Endothelial cell (in vitro differentiated cells): ENCODE results near the gene TUBA1B. TPM values are rescaled to one million over a fixed set of nuclear protein-coding genes. Genes with fewer than 3 reads are reported as not detected.

Experiments used
- DNase-seq: peaks from one replicate; pipeline ENCODE4 v3.0.0; 2021; ENCODE audit warnings: low spot score
- H3K27ac Mint-ChIP-seq: one replicate; pipeline ENCODE4 v1.8.0; 2021; ENCODE audit warnings: mixed read lengths, inconsistent platforms; ENCODE audit not compliant: unreplicated experiment
- H3K27me3 Mint-ChIP-seq: one replicate; pipeline ENCODE4 v1.8.0; 2021; ENCODE audit warnings: mild to moderate bottlenecking, moderate library complexity, mixed read lengths, inconsistent platforms; ENCODE audit not compliant: unreplicated experiment
- H3K36me3 Mint-ChIP-seq: one replicate; pipeline ENCODE4 v1.8.0; 2021; ENCODE audit warnings: mild to moderate bottlenecking, low read depth, mixed read lengths, inconsistent platforms; ENCODE audit not compliant: unreplicated experiment
- H3K4me1 Mint-ChIP-seq: one replicate; pipeline ENCODE4 v1.8.0; 2021; ENCODE audit warnings: mild to moderate bottlenecking, mixed read lengths, inconsistent platforms; ENCODE audit not compliant: unreplicated experiment
- H3K4me3 Mint-ChIP-seq: one replicate; pipeline ENCODE4 v1.8.0; 2021; ENCODE audit warnings: mild to moderate bottlenecking, mixed read lengths, inconsistent platforms; ENCODE audit not compliant: unreplicated experiment
- H3K9me3 Mint-ChIP-seq: one replicate; pipeline ENCODE4 v1.8.0; 2021; ENCODE audit warnings: mixed read lengths, inconsistent platforms; ENCODE audit not compliant: unreplicated experiment
- CTCF ChIP-seq: fragments of 200-600 bp; sonication (generic); IDR thresholded peaks from one replicate; pipeline ENCODE4 v1.5.0; 2021; ENCODE audit warnings: antibody characterized with exemption; ENCODE audit not compliant: unreplicated experiment
- total RNA-seq: library from RNA; stranded (reverse); fragmentation: NEBNext Ultra II Directional; extraction: Animal tissue kit (Norgen Biotek cat#: 25700); gene quantifications from one replicate; pipeline ENCODE4 v1.2.1, GENCODE V29; 2021; ENCODE audit not compliant: unreplicated experiment

The TUBA1B gene
- total RNA-seq, 1 donor from 2014 or later, result 915 TPM

- Mint-ChIP-seq H3K27me3 (no peaks in the 10 kb centered on the region), H3K4me3 (no peak overlapping the region), H3K27ac (no peak overlapping the region), H3K36me3 (peaks cover 3% of the 10 kb centered on the region), H3K9me3 (no peaks in the 10 kb centered on the region), H3K4me1 (no peaks in the 10 kb centered on the region)
- no peak for TF ChIP-seq CTCF
- DNase-seq, result no peak
Measured at GRCh38 chr12:49161092-49161795, 30.0 kb upstream of the TUBA1B start.

- H3K4me1 Mint-ChIP-seq, result no peaks in the 10 kb centered on the region
- TF ChIP-seq CTCF, result no peak
- no peak overlapping the region for H3K27ac Mint-ChIP-seq
- no peaks in the 10 kb centered on the region for H3K27me3 Mint-ChIP-seq
- H3K36me3 Mint-ChIP-seq, result peaks cover 3% of the 10 kb centered on the region
- no peak for DNase-seq
- no peak overlapping the region for H3K4me3 Mint-ChIP-seq
- no peaks in the 10 kb centered on the region for H3K9me3 Mint-ChIP-seq
Measured at GRCh38 chr12:49160399-49160798, 29.2 kb upstream of the TUBA1B start.

- no peak for DNase-seq
- H3K27ac Mint-ChIP-seq, result no peak overlapping the region
- no peaks in the 10 kb centered on the region for H3K27me3 Mint-ChIP-seq
- no peak overlapping the region for H3K4me3 Mint-ChIP-seq
- H3K9me3 Mint-ChIP-seq, result no peaks in the 10 kb centered on the region
- no peak for TF ChIP-seq CTCF
- H3K36me3 Mint-ChIP-seq, result no peaks in the 10 kb centered on the region
- H3K4me1 Mint-ChIP-seq, result no peaks in the 10 kb centered on the region
Measured at GRCh38 chr12:49154221-49154620, 23.0 kb upstream of the TUBA1B start.

GRCh38 chr12:49147384-49147783 is 16.2 kb upstream of the TUBA1B start:
- Mint-ChIP-seq H3K27me3 (no peaks in the 10 kb centered on the region), H3K9me3 (no peaks in the 10 kb centered on the region), H3K27ac (no peak overlapping the region), H3K4me3 (no peak overlapping the region), H3K36me3 (no peaks in the 10 kb centered on the region), H3K4me1 (no peaks in the 10 kb centered on the region)
- no peak for DNase-seq
- no peak for TF ChIP-seq CTCF

GRCh38 chr12:49146406-49146805 is 15.2 kb upstream of the TUBA1B start:
- H3K36me3 Mint-ChIP-seq, result no peaks in the 10 kb centered on the region
- no peaks in the 10 kb centered on the region for H3K27me3 Mint-ChIP-seq
- no peaks in the 10 kb centered on the region for H3K9me3 Mint-ChIP-seq
- H3K4me1 Mint-ChIP-seq, result no peaks in the 10 kb centered on the region
- no peak overlapping the region for H3K27ac Mint-ChIP-seq
- H3K4me3 Mint-ChIP-seq, result no peak overlapping the region
- no peak for DNase-seq
- TF ChIP-seq CTCF, result no peak
